Stimulated activated CD4-positive, alpha-beta T cell treated with anti-CD3 and anti-CD28 coated beads, Interleukin-1b, Interleukin-23, amount 100 ng/mL, for 4 hours (primary cell): ENCODE data around the gene IFT122.
A peak's percentile ranks its signal among the peaks of the same experiment; 100 is the strongest.
"Not testable (repeated sequence)": the region's sequence is repeated elsewhere in the genome, so short reads cannot be mapped to it uniquely, and the experiment has no call there.

Experiments used
- DNase-seq, 2 donors: peaks; one replicate each; pipeline ENCODE4 v3.0.0-alpha.2; 2020; ENCODE audit warnings: low read depth in 2 of 2

The IFT122 gene, protein sequence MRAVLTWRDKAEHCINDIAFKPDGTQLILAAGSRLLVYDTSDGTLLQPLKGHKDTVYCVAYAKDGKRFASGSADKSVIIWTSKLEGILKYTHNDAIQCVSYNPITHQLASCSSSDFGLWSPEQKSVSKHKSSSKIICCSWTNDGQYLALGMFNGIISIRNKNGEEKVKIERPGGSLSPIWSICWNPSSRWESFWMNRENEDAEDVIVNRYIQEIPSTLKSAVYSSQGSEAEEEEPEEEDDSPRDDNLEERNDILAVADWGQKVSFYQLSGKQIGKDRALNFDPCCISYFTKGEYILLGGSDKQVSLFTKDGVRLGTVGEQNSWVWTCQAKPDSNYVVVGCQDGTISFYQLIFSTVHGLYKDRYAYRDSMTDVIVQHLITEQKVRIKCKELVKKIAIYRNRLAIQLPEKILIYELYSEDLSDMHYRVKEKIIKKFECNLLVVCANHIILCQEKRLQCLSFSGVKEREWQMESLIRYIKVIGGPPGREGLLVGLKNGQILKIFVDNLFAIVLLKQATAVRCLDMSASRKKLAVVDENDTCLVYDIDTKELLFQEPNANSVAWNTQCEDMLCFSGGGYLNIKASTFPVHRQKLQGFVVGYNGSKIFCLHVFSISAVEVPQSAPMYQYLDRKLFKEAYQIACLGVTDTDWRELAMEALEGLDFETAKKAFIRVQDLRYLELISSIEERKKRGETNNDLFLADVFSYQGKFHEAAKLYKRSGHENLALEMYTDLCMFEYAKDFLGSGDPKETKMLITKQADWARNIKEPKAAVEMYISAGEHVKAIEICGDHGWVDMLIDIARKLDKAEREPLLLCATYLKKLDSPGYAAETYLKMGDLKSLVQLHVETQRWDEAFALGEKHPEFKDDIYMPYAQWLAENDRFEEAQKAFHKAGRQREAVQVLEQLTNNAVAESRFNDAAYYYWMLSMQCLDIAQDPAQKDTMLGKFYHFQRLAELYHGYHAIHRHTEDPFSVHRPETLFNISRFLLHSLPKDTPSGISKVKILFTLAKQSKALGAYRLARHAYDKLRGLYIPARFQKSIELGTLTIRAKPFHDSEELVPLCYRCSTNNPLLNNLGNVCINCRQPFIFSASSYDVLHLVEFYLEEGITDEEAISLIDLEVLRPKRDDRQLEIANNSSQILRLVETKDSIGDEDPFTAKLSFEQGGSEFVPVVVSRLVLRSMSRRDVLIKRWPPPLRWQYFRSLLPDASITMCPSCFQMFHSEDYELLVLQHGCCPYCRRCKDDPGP

DNA sequence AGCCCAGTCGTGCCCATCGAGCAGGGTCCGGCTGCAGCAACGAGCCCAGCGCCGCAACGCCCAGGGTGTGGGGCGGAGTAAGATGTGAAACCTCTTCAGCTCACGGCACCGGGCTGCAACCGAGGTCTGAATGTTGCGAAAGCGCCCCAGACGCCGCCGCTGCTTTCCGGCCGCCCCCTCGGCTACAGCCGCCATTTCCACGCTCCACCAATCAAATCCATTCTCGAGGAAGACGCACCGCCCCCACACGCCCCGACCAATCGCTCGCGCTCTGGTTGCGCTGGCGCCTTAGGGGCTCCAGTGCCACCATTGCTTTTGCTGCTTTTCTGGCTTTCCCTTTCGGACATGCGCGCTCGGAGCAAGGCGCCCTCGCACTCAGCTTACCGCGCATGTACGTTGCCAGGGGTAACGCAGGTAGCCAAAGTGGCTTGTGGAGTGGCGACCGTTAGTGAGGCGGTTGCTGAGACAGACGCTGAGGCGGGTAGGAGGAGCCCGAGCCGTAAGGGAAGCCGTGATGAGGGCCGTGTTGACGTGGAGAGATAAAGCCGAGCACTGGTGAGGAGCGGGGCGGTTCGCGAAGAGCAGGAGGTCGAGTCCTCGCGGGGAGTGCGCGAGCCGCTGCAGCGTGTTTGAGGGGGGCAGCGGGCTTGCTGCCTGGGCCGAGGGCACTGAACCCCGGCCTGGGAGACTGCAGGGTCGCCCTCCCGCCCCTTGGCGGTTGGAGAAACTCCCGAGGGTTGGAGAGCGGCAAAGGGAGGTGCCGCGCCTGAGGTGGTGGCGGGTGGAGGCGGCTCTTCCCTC lies at the start of gene IFT122, which contains the start of gene MBD4:
Gene IFT122, plus strand, starts transcription at position 408 of the 801 bp plus-strand sequence. Its CDS starts 107 bp downstream, at position 515.
Gene MBD4, minus strand, starts transcription at position 132 of the 801 bp plus-strand sequence. Its CDS starts 115 bp downstream, at position 17.
- DNase-seq = peak; percentile 96 to 97

DNA sequence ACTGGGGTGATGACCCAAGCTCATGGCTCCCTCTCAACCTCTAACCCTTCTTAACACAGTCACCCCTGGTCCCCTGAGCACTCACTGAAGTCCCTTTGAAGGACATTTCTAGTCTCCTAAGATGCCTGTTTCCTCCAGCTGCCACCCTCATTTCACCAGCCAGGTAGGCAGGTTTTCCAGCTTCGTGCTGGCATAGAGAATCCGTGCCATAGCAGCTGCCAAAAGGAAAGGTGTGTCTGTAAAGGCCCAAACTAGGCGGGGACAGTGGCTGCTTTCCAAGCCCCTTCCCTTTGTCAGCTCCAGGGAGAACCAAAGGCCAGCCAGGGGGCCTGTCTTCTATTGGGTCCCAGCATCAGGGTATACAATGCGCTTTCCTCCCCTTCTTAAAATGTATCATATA lies 48.4 kb upstream of the IFT122 start:
- DNase-seq = not testable (repeated sequence)

DNA sequence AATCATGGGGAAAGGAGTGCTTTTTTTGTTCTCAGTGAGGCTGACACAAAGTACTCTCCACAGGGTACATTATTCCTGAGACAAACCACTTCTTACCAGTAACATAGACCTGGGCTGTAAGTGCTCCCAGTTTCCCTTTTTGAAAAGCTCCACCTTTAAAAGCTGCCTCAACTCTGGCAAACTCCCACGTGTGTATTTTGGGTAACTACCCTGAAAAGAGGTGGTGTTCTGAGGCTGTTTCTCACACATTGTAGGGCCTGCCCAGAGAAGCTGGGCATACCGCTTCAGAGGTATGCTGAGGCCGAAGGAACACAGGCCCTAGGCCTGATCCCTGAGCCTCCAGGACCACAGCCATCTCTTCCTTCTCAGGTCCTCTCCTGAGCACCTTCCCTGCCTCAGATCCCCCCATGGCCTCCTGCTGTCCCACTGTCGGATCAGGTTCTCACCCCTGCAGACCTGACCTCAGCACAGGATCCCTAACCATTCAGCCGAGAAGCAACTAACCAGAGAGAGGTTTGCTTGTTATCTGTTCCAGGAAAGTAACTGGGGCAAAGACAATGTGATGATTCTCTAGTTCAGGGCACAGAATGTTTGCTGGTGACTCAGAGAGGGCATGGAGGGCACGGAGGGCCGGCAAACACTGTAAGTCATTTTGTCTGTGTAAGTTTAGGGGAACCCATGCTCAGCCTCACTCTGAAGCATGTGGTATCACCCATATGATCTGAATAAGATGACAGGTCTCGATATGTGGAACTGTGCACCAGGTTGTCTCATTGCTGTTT lies 47.7 kb upstream of the IFT122 start:
- DNase-seq = not testable (repeated sequence)

DNA sequence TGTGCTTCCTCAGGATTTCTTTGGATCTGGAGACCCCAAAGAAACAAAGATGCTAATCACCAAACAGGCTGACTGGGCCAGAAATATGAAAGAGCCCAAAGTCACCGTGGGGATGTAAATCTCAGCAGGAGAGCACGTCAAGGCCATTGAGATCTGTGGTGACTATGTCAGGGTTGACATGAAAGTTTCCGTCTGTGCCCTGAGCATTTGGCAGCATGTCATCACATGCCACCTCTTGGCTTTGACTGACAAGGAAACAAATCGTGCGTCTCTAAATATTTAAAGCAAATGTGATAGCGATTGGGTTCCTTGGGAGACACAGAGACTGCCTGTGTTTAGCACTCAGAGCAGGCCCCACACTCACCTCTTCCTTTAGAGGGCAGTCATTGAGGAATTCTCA lies 46.8 kb upstream of the IFT122 start:
- DNase-seq = no peak

DNA sequence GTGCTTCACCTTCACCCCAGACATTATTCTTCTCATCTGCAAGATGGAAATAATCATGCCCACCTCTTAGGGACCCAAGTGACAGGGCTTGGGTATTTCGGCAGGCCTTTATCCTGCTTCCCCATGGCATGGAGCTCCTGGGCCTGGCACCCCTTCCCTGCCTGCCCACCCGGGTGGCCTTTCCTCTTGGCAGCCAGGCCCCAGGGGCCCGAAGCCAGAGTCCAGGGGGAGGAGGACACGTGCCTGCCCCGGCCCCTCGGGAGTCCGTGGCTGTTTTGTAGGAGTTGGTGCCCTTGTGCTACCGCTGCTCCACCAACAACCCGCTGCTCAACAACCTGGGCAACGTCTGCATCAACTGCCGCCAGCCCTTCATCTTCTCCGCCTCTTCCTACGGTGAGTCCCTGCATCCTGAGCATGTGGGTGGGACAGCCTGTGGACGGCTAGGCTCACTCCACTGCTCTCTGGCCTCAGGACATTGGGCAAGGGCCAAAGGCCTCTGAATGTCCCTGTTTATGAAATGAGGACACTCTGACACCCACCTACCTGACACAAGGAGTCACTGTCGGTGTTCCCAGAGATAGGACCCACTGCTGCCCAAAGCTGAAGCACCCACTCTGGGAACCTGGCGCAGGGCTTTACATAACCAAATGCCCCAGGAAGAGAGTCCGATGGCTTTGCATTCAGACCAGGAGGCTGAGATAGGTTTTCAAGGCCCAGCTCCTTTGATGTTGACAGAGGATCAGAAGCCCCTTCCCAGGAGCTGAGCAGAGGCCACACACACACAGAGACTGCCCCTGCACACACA lies 46.1 kb upstream of the IFT122 start:
- DNase-seq = not testable (repeated sequence)

DNA sequence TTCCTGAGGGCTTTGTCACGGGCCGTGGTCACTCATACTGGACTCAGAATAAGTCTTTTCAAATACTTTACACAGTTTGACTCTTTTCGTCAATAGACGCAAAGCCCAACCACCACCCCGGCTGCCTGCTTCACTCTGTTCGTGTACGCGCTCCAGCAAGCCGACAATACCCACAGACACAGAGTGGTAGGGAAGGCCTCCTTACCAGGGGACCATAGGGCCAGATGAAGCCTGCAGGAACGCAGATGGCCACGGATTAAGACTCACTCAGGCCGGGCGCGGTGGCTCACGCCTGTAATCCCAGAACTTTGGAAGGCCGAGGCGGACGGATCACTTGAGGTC lies 41.2 kb upstream of the IFT122 start:
- no peak for DNase-seq

DNA sequence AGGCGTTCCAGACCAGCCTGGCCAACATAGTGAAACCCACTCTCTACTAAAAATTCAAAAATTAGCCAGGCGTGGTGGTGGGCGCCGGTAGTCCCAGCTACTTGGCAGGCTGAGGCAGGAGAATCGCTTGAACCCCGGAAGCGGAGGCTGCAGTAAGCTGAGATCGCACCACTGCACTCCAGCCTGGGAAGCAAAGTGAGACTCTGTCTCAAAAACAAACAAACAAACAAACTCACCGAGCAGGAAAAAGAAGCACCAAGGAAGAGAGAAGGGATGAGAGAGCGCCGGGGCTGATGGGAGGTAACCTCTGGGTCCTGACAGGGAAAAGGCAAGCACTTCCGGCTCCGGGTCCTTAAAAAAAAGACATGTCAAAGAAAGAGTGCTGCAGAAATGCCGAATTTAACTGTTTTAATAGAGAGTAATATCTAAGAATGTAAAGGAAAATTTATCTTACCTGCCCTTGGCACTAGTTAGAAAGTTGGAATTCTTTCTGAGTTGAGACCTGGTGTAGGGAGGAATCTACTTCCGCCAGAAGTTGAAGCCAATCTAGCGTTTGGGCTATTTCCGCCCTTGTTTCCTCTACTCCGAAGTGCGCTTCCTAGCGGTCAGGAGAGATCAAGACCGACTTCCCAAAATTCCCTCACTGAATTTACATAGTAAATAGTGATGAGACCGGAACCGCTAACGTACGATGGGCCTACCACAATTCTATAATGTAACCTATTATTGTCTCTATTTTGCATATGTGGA lies 40.7 kb upstream of the IFT122 start:
- DNase-seq = peak; percentile 43 to 59

DNA sequence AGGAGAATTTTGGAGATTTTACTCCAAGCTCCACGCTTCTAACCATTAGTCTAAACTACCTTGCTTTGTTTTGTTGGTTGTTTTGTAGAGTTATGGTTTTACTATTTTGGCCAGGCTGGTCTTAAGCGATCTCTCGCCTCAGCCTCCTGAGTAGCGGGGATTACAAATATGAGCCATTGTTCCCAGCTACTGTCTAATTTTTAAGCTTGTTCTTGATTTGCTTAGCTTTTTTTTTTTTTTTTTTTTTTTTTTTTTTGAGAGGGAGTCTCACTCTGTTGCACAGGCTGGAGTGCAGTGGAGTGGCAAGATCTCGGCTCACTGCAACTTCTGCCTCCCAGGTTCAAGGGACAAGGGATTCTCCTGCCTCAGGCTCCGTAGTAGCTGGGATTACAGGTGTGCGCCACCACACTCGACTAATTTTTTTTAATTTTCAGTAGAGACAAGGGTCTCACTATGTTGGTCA lies 40.1 kb upstream of the IFT122 start:
- no peak for DNase-seq

DNA sequence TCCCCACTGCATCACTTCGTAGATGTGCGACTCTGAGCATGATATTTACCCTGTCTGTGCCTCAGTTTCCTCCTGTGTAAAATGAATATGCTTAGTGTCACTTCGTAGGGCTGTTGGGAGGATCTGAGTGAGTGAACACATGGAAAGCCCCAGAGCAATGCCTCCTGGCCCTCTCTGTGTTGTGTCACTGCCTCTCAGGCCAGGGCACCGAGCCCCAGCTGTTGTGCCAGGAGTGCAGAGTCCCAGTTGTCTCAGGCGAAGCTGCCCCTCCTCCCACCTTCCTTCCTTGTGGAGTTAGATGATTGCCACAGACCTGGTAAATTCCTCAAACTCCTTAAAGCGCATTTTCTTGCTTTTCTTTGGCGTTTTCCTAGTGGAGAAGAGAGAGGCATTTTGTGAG lies 37.8 kb upstream of the IFT122 start:
- no peak for DNase-seq

DNA sequence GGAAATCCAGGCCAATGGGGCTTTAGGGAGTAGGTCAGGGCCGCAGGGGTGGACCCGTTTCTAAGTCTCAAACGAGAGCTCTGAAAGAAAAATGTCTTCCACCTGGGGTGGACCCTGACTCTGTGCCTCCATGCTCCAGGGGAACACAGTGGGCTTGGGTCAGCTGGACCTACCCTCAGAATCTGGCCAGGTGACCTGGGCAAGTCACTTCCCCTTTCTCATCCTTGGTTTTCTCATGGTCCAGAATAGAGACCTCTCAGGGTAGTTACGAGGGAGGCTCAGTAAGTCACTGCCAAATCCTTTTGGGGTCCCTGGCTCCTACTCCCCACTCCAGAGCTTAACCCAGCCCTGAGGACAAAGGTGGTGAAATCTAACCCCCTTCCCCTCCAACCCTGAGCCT lies 37.4 kb upstream of the IFT122 start:
- no peak for DNase-seq

DNA sequence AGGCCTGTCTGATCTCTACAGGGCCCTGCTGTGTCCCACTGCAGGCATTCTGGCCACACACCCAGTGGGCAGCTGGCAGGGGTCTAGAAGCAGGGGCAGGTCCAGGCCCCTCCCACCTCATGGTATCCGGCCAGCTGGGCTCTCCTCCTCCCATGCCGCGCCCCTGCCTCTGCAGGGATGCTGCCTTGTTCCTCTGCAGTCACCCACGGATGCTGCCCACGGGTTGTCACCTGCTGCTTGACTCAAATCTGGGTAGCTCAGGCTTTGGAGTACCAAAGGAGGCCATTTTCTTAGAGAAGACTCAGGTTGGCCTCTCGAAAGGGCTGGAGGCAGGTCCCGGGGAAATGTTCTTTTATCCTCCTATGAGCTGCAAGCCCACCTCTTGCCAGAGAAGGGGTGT lies 36.6 kb upstream of the IFT122 start:
- DNase-seq = no peak

DNA sequence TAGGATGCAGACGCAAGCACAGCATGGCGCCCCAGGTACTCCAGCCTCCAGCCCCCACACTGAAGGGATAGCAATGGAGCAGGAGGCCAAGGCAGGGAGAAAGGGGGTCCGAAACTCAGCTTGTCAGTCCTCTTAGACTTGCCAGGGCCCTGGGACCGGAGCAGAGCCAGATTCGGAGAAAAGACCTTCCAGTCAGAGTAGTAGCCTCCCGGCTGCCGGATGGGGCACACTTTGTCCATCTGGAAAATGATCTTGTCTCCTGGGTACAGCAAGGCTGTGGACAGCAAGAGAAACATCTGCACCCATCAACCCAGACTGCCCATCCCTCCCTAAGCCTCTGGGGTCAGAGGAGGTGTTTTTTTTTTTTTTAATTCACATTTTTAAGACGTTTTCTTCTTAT lies 35.9 kb upstream of the IFT122 start:
- DNase-seq = no peak

DNA sequence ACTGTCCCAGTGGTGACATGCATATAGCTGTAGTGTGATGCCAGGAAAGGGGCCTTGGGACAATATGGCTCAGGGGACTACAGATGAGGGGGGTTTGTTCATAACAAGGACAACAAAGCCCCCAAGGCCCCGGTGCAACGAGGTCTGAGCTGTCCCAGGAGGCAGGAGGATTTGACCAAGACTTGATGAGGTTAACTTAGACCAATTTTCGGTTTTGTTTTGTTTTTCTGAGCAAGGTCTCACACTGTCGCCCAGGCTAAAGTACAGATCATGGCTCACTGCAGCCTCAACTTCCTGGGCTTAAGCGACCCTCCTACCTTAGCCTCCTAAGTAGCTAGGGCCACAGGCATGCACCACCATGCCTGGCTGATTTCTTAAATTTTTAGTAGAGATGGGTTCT lies 35.4 kb upstream of the IFT122 start:
- DNase-seq = no peak

DNA sequence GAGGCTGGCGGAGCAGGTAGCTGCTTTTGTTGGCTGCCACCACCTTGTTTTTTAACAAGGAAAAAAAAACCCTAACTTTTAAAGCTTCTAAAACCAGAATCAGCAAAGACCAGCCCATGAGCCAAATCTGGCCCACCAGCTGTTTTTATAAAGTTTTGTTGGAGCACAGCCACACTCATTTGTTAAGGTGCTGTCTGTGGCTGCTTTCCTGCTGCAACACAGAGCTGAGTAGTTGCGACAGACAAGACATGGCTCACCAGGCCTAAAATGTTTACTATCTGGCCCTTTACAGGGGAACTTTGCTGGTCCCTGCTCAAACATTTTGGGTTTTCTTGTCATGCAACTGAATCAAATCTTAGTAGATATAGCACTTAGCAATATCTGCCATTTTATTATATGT lies 30.5 kb upstream of the IFT122 start:
- DNase-seq = no peak

DNA sequence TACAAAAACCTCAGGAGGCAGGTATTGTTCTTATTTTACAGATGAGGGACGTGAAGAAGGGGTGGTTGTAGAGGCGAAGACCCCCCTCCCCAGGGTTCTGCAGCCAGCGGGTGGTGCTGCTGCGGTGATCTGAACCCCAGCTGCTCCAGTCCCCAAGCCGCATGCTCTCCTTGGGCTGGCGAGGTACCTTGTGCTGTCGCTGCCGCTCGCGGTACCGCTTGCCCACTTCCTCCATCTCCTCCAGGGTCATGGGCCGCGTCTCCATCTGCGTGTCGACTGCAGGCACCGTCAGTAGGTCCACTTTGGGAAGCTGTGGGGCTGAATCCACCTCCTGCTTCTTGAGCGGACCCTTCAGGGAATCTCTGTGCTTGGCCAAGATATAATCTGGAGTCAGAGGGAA lies 29.1 kb upstream of the IFT122 start:
- no peak for DNase-seq

DNA sequence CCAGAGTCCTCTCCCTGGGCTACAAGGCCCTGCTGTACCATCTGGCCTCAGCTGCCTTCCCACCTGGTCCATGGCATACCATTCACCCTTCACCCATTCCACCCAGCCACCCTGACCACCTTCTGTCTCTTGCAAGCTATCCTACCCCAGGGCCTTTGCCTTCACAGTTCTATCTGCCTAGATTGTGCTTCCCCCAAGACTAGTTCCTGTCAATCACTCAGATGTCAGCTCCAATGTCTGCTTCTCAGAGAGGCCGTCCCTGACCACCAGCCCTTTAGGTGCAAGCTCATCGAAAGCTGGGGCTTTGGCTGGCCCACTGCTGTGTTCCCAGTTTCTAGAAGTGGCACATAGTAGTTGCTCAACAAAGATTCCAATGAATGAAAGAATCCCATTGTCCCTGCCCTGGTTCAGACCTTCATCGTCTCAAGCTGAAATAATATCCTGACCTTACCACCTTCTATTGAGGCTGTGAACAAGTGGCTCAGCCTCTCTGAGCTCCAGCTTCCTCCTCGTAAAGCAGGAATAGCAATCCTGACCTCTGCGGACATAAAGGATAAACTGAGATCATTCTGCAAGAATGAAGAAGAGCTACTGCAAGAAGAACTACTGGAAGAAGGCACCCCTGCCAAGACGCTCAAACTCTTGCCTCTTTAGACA lies 27.4 kb upstream of the IFT122 start:
- DNase-seq = no peak

DNA sequence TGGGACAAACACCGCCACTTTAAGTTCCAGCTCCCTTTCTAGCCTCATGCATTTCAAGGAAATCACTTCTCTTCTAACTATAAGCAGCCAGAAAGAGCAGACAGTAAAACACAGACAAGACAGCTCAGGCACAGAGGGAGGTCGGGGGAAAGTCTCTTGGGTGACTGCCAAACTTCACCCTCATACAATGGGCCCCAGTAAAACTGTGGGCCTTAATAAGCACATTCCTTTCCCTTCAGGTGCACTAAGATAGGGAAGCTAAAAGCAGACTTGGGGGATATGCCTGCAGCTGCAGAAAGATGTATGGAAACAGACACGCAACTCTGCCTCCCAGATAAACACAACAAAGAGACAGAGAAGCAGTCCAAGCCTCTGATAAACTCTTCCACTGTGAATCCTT lies 26.8 kb upstream of the IFT122 start:
- not testable (repeated sequence) for DNase-seq
